SKM-1 treated with dmso at 0.1 percent for 144 hours (cell line): ENCODE measurements around the gene ACVR2B.

Experiments
- DNase-seq: peaks from one replicate; lab custom pipeline; 2025; ENCODE audit not compliant: unreplicated experiment; lab: John Stamatoyannopoulos, UW

ACVR2B gene

DNA sequence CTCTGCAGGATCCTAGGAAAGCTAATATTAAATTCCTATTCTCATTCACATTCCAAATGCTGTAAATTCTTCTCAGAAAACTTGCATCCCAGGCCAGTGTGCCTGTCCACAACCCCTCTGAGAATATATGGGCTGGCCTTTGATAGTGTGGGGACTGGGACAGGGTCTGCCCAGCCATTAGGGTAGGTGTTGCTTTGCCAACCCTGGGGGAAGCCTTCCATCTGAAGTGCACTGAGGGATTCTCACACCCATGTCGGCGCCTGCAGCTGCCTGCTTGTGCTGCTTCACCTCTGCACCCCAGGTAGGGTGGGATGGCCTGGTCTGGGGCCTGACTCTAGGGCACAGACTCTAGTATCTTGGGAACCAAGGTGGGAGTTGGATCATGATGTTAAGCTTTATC is 27.2 kb downstream of the ACVR2B start:
- no peak for DNase-seq

- DNase-seq = no peak
Measured at GRCh38 chr3:38482951-38483350, 29.3 kb downstream of the ACVR2B start.

DNA sequence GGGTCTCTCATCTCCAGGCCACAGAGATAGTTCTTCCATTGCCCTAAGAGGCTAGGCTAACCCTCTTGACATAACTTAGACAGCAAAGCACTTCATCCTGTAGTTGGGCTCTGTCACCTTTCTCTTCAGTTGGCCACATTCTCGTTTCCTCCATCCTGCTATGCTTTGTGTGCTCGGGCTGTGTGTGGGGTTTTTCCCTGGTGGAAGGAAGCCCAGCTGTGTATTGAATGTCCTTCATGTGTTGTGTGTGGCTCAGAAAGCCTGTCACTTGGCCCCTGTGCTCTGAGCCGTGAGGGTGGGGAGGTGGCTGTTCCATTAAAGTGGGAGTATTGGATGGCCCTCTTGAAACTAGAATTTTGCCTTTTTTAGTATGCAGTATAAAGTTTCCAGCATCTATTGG is 33.6 kb downstream of the ACVR2B start:
- DNase-seq = no peak

- no peak for DNase-seq
Measured at GRCh38 chr3:38488949-38489348, 35.3 kb downstream of the ACVR2B start.

- no peak for DNase-seq
Measured at GRCh38 chr3:38489766-38490165, 36.1 kb downstream of the ACVR2B start.

DNA sequence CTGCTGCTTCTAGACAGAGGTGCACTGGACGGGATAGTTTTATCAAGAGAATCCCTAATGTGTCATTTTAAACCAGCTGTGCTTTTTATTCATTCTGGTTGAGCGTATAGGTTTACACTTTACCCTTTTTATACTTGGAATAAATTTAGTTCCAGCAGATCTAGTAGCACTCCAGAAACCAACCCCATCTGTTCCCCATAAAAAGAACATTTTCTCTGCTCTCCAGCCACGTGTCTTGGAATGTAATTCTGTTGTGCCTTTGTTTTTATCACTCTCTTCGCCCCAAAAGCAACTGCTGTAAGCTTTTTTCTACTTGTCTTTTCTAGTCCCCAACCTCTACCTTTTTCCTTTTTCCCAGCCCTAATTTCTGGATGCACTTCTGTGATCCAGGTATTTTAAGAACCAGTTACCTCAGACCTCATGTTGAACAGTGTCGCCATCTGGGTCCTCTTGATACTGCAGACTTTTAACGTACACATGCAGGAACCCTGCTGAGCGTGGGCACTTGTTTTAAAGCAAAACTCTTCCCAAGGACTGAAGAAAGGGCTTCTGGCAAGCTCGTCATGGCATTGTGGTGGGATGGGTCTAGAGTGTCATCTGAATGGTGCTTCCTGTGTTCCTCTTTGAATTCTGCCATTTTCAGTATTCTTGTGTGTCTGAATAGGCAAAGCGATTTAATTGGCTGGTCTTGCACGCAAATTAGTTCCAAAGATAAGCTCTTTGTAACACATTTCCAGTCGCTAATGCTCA is 36.8 kb downstream of the ACVR2B start:
- no peak for DNase-seq

- DNase-seq = no peak
Measured at GRCh38 chr3:38491215-38491614, 37.5 kb downstream of the ACVR2B start.

- DNase-seq = no peak
Measured at GRCh38 chr3:38493031-38493430, 39.3 kb downstream of the ACVR2B start.

GRCh38 chr3:38496131-38496910 is 42.6 kb downstream of the ACVR2B start, which contains the start of gene EXOG:
TSS of gene EXOG (plus strand) at chr3:38496340. CDS start at chr3:38496368, 28 bp downstream.
- peak; percentile 83 for DNase-seq

- DNase-seq = no peak
Measured at GRCh38 chr3:38497031-38497430, 43.3 kb downstream of the ACVR2B start.

GRCh38 chr3:38500688-38501417 is 47.2 kb downstream of the ACVR2B start:
- DNase-seq = no peak

- no peak for DNase-seq
Measured at GRCh38 chr3:38507120-38507519, 53.4 kb downstream of the ACVR2B start.

- DNase-seq = no peak
Measured at GRCh38 chr3:38509732-38510131, 56.0 kb downstream of the ACVR2B start.

DNA sequence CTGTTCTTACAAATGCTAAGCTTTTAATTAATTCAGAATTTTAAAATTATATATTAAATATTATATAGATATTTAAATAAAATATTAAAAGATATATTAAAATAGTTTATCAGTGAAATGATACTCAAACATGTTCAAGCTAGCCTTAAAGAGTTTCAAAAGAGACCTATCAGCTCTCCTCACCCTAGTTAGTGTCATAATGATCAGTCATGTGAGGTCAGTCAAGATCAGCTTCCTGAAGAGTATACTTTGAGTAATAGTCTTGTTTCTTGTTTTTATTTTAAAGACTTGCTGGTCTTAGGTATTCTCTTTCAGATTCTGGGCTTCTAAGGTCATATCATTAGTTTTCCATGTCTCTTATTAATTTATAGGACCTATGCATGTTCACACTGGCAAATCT is 56.9 kb downstream of the ACVR2B start:
- DNase-seq = no peak

GRCh38 chr3:38511546-38511945 is 57.9 kb downstream of the ACVR2B start:
- DNase-seq = no peak

DNA sequence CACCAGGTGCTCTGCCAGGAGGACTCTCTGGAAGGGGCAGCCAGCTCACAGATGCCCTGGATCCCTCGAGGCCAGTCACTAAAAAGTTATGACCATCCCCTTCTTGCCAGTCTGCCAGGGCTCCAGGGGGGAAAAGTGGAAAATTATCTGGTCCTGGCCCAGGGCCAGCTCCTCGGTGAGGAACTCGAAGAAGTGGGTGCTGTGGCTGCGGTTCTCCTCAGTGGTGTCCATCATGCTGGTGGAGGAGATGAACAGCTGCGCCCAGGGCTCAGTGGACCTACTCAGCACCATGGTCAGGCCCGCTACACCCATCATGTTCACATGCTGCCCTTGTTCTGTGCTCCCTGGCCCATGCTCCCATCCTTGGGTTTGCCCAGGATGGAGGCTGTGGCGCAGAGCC is 61.7 kb downstream of the ACVR2B start:
- no peak for DNase-seq

GRCh38 chr3:38516669-38517068 is 63.0 kb downstream of the ACVR2B start:
- no peak for DNase-seq

GRCh38 chr3:38519000-38519399 is 65.3 kb downstream of the ACVR2B start:
- no peak for DNase-seq

- DNase-seq = no peak
Measured at GRCh38 chr3:38519651-38520050, 66.0 kb downstream of the ACVR2B start.

GRCh38 chr3:38521391-38521987 is 67.8 kb downstream of the ACVR2B start:
- DNase-seq = peak; percentile 57

DNA sequence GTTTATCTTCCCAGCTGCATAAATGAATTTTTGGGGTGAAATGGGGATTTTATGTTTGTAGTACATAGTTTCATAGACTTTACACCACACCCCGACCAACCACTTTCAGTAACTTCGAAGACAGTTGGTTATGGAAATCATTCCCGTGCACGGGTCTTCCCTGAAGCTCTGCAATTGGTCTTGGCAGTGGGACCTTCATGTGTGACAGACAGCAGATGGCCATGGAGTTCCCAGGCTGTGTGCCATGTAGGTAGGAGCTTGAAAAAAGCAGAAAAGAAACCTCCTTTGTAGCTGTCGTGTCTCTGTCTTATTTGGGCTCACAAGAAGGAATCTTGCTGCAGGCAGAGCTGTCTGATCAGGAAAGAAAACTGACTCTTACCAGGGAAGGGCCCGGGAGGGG is 68.3 kb downstream of the ACVR2B start:
- no peak for DNase-seq
